Inflammatory macrophage treated with lipopolysaccharide for 1 hour (primary cell): ENCODE data around the gene PGK1.
"Not testable (repeated sequence)": the region's sequence is repeated elsewhere in the genome, so short reads cannot be mapped to it uniquely, and the experiment has no call there.

ENCODE experiments used
- DNase-seq, 2 donors: peaks; one replicate each; pipeline ENCODE4 v3.0.0-alpha.2; 2020 to 2022

The PGK1 gene

GRCh38 chrX:78116766-78117165 lies 12.7 kb downstream of the PGK1 start:
- no peak for DNase-seq

- no peak for DNase-seq
Measured at GRCh38 chrX:78118628-78119027, 14.6 kb downstream of the PGK1 start.

GRCh38 chrX:78119521-78120227 lies 15.6 kb downstream of the PGK1 start:
- no peak for DNase-seq

- no peak for DNase-seq
Measured at GRCh38 chrX:78123190-78123589, 19.1 kb downstream of the PGK1 start.

GRCh38 chrX:78124307-78124706 lies 20.3 kb downstream of the PGK1 start:
- DNase-seq: no peak

- no peak for DNase-seq
Measured at GRCh38 chrX:78125148-78125547, 21.1 kb downstream of the PGK1 start.

GRCh38 chrX:78125781-78126180 lies 21.7 kb downstream of the PGK1 start:
- not testable (repeated sequence) for DNase-seq

GRCh38 chrX:78129714-78130113 lies 25.7 kb downstream of the PGK1 start:
- no peak for DNase-seq

GRCh38 chrX:78130396-78130795 lies 26.3 kb downstream of the PGK1 start:
- DNase-seq: no peak

- no peak for DNase-seq
Measured at GRCh38 chrX:78131117-78131516, 27.1 kb downstream of the PGK1 start.

GRCh38 chrX:78133238-78133960 lies 29.4 kb downstream of the PGK1 start:
- no peak for DNase-seq

- peak; percentile 62 to 75 for DNase-seq
Measured at GRCh38 chrX:78139160-78140123, 35.4 kb downstream of the PGK1 start, which contains the start of gene TAF9B. Gene TAF9B (minus strand): TSS chrX:78139650. CDS start chrX:78139611, 39 bp downstream.

- DNase-seq: no peak
Measured at GRCh38 chrX:78140206-78140605, 36.2 kb downstream of the PGK1 start.

- not testable (repeated sequence) for DNase-seq
Measured at GRCh38 chrX:78147002-78147540, 43.0 kb downstream of the PGK1 start.

- DNase-seq: not testable (repeated sequence)
Measured at GRCh38 chrX:78157373-78157772, 53.3 kb downstream of the PGK1 start.

GRCh38 chrX:78157846-78158245 lies 53.8 kb downstream of the PGK1 start:
- DNase-seq: not testable (repeated sequence)

- not testable (repeated sequence) for DNase-seq
Measured at GRCh38 chrX:78160711-78161110, 56.7 kb downstream of the PGK1 start.

- not testable (repeated sequence) for DNase-seq
Measured at GRCh38 chrX:78163175-78163574, 59.1 kb downstream of the PGK1 start.

GRCh38 chrX:78165425-78165824 lies 61.4 kb downstream of the PGK1 start:
- no peak for DNase-seq

GRCh38 chrX:78168065-78168464 lies 64.0 kb downstream of the PGK1 start:
- DNase-seq: no peak
